ENCODE measurements around the gene NUP205.

DNA sequence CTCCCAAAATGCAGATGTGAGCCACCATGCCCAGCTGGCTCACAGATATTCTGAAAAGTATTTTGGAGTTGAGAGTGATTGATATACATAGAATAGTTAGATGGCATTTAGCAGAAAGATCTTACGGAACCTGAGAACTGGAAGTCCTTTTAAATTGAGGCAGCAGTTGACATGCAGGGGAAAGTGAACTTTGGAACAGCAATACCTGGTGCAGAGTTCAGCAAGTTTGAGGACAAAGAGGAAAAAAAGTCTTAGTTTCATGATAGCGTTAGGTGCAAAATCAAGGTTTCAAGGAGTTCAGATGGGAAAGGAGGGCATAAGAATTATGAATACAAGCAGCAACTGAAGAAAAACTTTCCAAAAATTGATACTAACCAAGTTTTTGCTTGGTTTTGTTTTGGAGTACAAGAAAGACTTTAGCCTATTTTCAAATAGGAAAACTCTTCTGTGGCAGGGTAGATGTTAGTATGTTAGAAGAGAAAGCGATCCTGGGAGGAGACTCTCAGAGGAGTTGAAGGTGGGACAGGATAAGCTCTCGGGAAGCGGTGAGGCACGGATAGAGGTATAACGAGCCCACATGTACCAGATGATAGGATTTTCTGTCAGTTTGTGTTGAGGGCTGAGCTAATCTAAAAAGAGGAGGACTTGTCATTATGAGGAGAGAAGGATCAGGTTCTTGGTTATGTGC is 76.6 kb downstream of the NUP205 start:
- TF ChIP-seq, protein P1, sequence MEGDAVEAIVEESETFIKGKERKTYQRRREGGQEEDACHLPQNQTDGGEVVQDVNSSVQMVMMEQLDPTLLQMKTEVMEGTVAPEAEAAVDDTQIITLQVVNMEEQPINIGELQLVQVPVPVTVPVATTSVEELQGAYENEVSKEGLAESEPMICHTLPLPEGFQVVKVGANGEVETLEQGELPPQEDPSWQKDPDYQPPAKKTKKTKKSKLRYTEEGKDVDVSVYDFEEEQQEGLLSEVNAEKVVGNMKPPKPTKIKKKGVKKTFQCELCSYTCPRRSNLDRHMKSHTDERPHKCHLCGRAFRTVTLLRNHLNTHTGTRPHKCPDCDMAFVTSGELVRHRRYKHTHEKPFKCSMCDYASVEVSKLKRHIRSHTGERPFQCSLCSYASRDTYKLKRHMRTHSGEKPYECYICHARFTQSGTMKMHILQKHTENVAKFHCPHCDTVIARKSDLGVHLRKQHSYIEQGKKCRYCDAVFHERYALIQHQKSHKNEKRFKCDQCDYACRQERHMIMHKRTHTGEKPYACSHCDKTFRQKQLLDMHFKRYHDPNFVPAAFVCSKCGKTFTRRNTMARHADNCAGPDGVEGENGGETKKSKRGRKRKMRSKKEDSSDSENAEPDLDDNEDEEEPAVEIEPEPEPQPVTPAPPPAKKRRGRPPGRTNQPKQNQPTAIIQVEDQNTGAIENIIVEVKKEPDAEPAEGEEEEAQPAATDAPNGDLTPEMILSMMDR (IDR thresholded peaks at IDR 0.05; ENCODE audit: borderline replicate concordance, extremely low read depth, low read length, poor library complexity, severe bottlenecking) = no peak
- no peak for TF ChIP-seq EZH2 (IDR thresholded peaks at IDR 0.05; ENCODE audit: borderline replicate concordance, low read depth, low read length, severe bottlenecking)

Measured in DND-41 (cell line).